Thyroid gland (tissue), 4 donors: ENCODE data around the gene LANCL3.

Experiments used
- CTCF ChIP-seq, 6 experiments: fragments of 200-600 bp in 3 of 6; fragments of 450-650 bp in 3 of 6; sonication (generic) in 3 of 6; IDR thresholded peaks; one replicate each; pipeline ENCODE4 v1.5.1; 2016 to 2019; ENCODE audit warnings: antibody characterized with exemption in 6 of 6, mild to moderate bottlenecking in 2 of 6, inconsistent platforms in 1 of 6, moderate library complexity in 1 of 6
- POLR2A ChIP-seq, 2 donors: fragments of 450-650 bp; IDR thresholded peaks; one replicate each; pipeline ENCODE4 v1.6.1; 2017; ENCODE audit warnings: antibody characterized with exemption in 2 of 2, mild to moderate bottlenecking in 2 of 2, moderate library complexity in 1 of 2

DNA sequence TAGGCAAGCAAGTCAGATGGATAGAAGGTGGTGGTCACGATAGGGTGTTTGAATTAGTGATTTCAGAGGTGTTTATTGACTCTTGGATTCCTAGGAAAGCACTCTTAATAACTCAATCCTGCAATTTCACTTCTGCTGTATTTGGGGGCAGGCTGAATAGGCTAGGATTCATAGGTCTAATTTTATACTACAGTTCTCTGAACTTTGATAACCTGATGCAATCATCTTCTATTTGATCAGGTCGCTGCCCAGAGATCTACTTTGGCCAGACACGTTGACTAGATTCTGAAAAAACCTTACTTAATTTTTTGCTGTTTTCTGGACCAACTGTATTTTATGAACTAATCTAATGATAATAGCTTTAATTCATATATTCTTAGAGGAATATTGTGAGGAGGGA, 140.5 kb downstream of the LANCL3 start:
- no peak for TF ChIP-seq CTCF (IDR thresholded peaks at IDR 0.05)
- no peak for TF ChIP-seq POLR2A (IDR thresholded peaks at IDR 0.05)
